ENCODE results near the gene SEC16B. TPM values are rescaled to one million over a fixed set of nuclear protein-coding genes. Genes with fewer than 3 reads are reported as not detected.

The SEC16B gene
- total RNA-seq, 2 experiments from 2014 or later, result not detected

DNA sequence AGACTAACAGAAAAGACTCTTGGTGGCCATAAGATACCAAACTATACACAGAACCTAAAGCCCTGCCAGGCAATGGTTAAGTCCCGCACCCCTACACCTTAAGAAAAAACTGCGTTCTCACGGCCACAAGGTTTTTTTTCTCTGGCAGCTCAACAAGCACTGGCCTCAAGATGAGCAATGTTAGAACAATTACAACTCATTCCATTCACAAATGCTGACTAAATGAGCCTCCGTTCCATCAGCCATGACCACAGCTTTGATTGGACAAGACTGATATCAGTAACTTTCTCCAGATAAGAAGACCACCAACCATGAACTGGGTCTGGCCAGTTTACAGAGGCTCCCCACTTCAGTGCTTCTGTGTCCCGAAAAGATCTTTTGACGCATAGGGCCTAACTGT is 31.9 kb downstream of the SEC16B start:
- H3K4me2 ChIP-seq (ENCODE audit: low read length), result no peak overlapping the region
- no TSS peak for BruUV-seq (replicated peaks)
- H3K9me3 ChIP-seq (ENCODE audit: low read length), result no peaks in the 10 kb centered on the region
- no peaks in the 10 kb centered on the region for H3K79me2 ChIP-seq (ENCODE audit: insufficient read depth, low read depth, low read length)
- no peaks in the 10 kb centered on the region for H3K9me2 ChIP-seq (ENCODE audit: insufficient read depth, low read length)
- H3K4me1 ChIP-seq (ENCODE audit: insufficient read depth, low read length, poor library complexity, severe bottlenecking), result no peaks in the 10 kb centered on the region
- POLR2A ChIA-PET, result interaction anchor here (1.0 kb wide), 1 partner anchor 474 kb away, joined by 3 read pairs; no protein-coding TSS in a partner anchor
- no peak overlapping the region for H3K4me3 ChIP-seq (ENCODE audit: low read depth, low read length, poor library complexity, severe bottlenecking)
- H3K27ac ChIP-seq (ENCODE audit: low read depth, low read length, poor library complexity, severe bottlenecking), result no peak overlapping the region
- H3K36me3 ChIP-seq (ENCODE audit: insufficient read depth, low read length), result no peaks in the 10 kb centered on the region
- DNase-seq (ENCODE audit: low spot score), result no peak
- CTCF ChIA-PET (ENCODE audit: unreplicated experiment), result no interaction called here
- TF ChIP-seq EZH2phosphoT487 (IDR thresholded peaks at IDR 0.05; ENCODE audit: borderline replicate concordance, low read depth, low read length) (no peak), CTCF (conservative IDR thresholded peaks at IDR 0.05; ENCODE audit: low read length) (no peak)
- H4K20me1 ChIP-seq (ENCODE audit: insufficient read depth, low read length), result no peaks in the 10 kb centered on the region
- intact Hi-C loops (cut with micrococcal nuclease; ENCODE audit: unreplicated experiment), result no loop called here
- no peak overlapping the region for H2AFZ ChIP-seq (ENCODE audit: low read length)

GRCh38 chr1:177937174-177937770 is 32.6 kb downstream of the SEC16B start:
- Histone ChIP-seq H3K4me1 (ENCODE audit: insufficient read depth, low read length, poor library complexity, severe bottlenecking) (no peaks in the 10 kb centered on the region), H3K27ac (ENCODE audit: low read depth, low read length, poor library complexity, severe bottlenecking) (no peak overlapping the region), H3K4me2 (ENCODE audit: low read length) (no peak overlapping the region), H2AFZ (ENCODE audit: low read length) (no peak overlapping the region), H3K36me3 (ENCODE audit: insufficient read depth, low read length) (no peaks in the 10 kb centered on the region), H3K4me3 (ENCODE audit: low read depth, low read length, poor library complexity, severe bottlenecking) (no peak overlapping the region), H3K9me3 (ENCODE audit: low read length) (no peaks in the 10 kb centered on the region), H3K79me2 (ENCODE audit: insufficient read depth, low read depth, low read length) (no peaks in the 10 kb centered on the region), H4K20me1 (ENCODE audit: insufficient read depth, low read length) (no peaks in the 10 kb centered on the region), H3K9me2 (ENCODE audit: insufficient read depth, low read length) (no peaks in the 10 kb centered on the region)
- ChIA-PET CTCF (ENCODE audit: unreplicated experiment) (no interaction called here), POLR2A (no interaction called here)
- no peak for TF ChIP-seq CTCF (conservative IDR thresholded peaks at IDR 0.05; ENCODE audit: low read length)
- TF ChIP-seq EZH2phosphoT487 (IDR thresholded peaks at IDR 0.05; ENCODE audit: borderline replicate concordance, low read depth, low read length), result no peak
- BruUV-seq (replicated peaks), result no TSS peak
- intact Hi-C loops (cut with micrococcal nuclease; ENCODE audit: unreplicated experiment), result no loop called here
- DNase-seq (ENCODE audit: low spot score), result no peak

GRCh38 chr1:177935638-177936415 is 34.0 kb downstream of the SEC16B start:
- Histone ChIP-seq H3K4me1 (ENCODE audit: insufficient read depth, low read length, poor library complexity, severe bottlenecking) (no peaks in the 10 kb centered on the region), H4K20me1 (ENCODE audit: insufficient read depth, low read length) (no peaks in the 10 kb centered on the region), H3K4me3 (ENCODE audit: low read depth, low read length, poor library complexity, severe bottlenecking) (no peak overlapping the region), H3K27ac (ENCODE audit: low read depth, low read length, poor library complexity, severe bottlenecking) (no peak overlapping the region), H3K4me2 (ENCODE audit: low read length) (no peak overlapping the region), H3K9me2 (ENCODE audit: insufficient read depth, low read length) (no peaks in the 10 kb centered on the region), H3K9me3 (ENCODE audit: low read length) (no peaks in the 10 kb centered on the region), H3K36me3 (ENCODE audit: insufficient read depth, low read length) (no peaks in the 10 kb centered on the region), H3K79me2 (ENCODE audit: insufficient read depth, low read depth, low read length) (no peaks in the 10 kb centered on the region), H2AFZ (ENCODE audit: low read length) (no peak overlapping the region)
- ChIA-PET POLR2A (interaction anchor here (0.7 kb wide), 2 partner anchors 433 to 747 kb away, joined by 3 to 4 read pairs; no protein-coding TSS in a partner anchor), CTCF (ENCODE audit: unreplicated experiment) (no interaction called here)
- intact Hi-C loops (cut with micrococcal nuclease; ENCODE audit: unreplicated experiment), result no loop called here
- no peak for DNase-seq (ENCODE audit: low spot score)
- TF ChIP-seq EZH2phosphoT487 (IDR thresholded peaks at IDR 0.05; ENCODE audit: borderline replicate concordance, low read depth, low read length) (no peak), CTCF (conservative IDR thresholded peaks at IDR 0.05; ENCODE audit: low read length) (no peak)
- BruUV-seq (replicated peaks), result no TSS peak

Measured in OCI-LY7 (cell line).